Nephron (organoid): ENCODE measurements around the gene INO80D.

Experiments
- H3K27ac Mint-ChIP-seq, 3 experiments: 2 replicates each; pipeline ENCODE4 v1.8.0; 2020; ENCODE audit warnings: mixed read lengths in 3 of 3, mild to moderate bottlenecking in 2 of 3, moderate library complexity in 1 of 3
- H3K27me3 Mint-ChIP-seq: 2 replicates; pipeline ENCODE4 v1.8.0; 2021; ENCODE audit warnings: low read depth, mild to moderate bottlenecking, moderate library complexity, mixed read lengths
- H3K36me3 Mint-ChIP-seq: 2 replicates; pipeline ENCODE4 v1.8.0; 2020; ENCODE audit warnings: low read depth, mixed read lengths
- H3K4me1 Mint-ChIP-seq: 2 replicates; pipeline ENCODE4 v1.8.0; 2020; ENCODE audit warnings: mixed read lengths
- H3K4me3 Mint-ChIP-seq, 3 experiments: 2 replicates each; pipeline ENCODE4 v1.8.0; 2020; ENCODE audit warnings: mild to moderate bottlenecking in 3 of 3, mixed read lengths in 3 of 3, moderate library complexity in 2 of 3
- H3K9me3 Mint-ChIP-seq: 2 replicates; pipeline ENCODE4 v1.8.0; 2020; ENCODE audit warnings: mixed read lengths
- CTCF ChIP-seq, 3 experiments: fragments of 200-600 bp; sonication (generic); IDR thresholded peaks; one replicate each; pipeline ENCODE4 v1.5.0; 2021; ENCODE audit warnings: antibody characterized with exemption in 3 of 3; ENCODE audit not compliant: unreplicated experiment in 3 of 3

The INO80D gene

GRCh38 chr2:206098471-206098870 is 12.5 kb upstream of the INO80D start:
- no peak for TF ChIP-seq CTCF (IDR thresholded peaks at IDR 0.05; ENCODE audit: unreplicated experiment in 3 of 3)
- H3K9me3 Mint-ChIP-seq = no peaks in the 10 kb centered on the region
- H3K4me1 Mint-ChIP-seq = peaks cover 13% of the 10 kb centered on the region

GRCh38 chr2:206096876-206097275 is 10.9 kb upstream of the INO80D start:
- Mint-ChIP-seq H3K4me3 (no peak overlapping the region), H3K36me3 (peaks cover 10% of the 10 kb centered on the region), H3K27me3 (no peaks in the 10 kb centered on the region), H3K27ac (no peak overlapping the region), H3K9me3 (no peaks in the 10 kb centered on the region), H3K4me1 (peaks cover 17% of the 10 kb centered on the region)
- TF ChIP-seq CTCF (IDR thresholded peaks at IDR 0.05; ENCODE audit: unreplicated experiment in 3 of 3) = no peak

More at GRCh38 chr2:206098471-206098870, 12.5 kb upstream of the INO80D start:
- Mint-ChIP-seq H3K4me3 (no peak overlapping the region), H3K36me3 (peaks cover 5% of the 10 kb centered on the region), H3K27ac (no peak overlapping the region), H3K27me3 (no peaks in the 10 kb centered on the region)

GRCh38 chr2:206095536-206096332 is 9.8 kb upstream of the INO80D start:
- Mint-ChIP-seq H3K4me3 (no peak overlapping the region), H3K27ac (peak overlapping the region in 1 of 3 experiments; percentile 49), H3K9me3 (no peaks in the 10 kb centered on the region), H3K4me1 (peaks cover 17% of the 10 kb centered on the region), H3K36me3 (peaks cover 5% of the 10 kb centered on the region), H3K27me3 (no peaks in the 10 kb centered on the region)
- TF ChIP-seq CTCF (IDR thresholded peaks at IDR 0.05; ENCODE audit: unreplicated experiment in 3 of 3) = no peak

GRCh38 chr2:206092297-206092696 is 6.3 kb upstream of the INO80D start:
- no peak for TF ChIP-seq CTCF (IDR thresholded peaks at IDR 0.05; ENCODE audit: unreplicated experiment in 3 of 3)
- H3K36me3 Mint-ChIP-seq = peaks cover 12% of the 10 kb centered on the region
- H3K4me3 Mint-ChIP-seq = no peak overlapping the region
- no peaks in the 10 kb centered on the region for H3K27me3 Mint-ChIP-seq
- H3K27ac Mint-ChIP-seq = peak overlapping the region; percentile 14 to 25 (median 15)
- H3K9me3 Mint-ChIP-seq = no peaks in the 10 kb centered on the region
- peaks cover 17% of the 10 kb centered on the region for H3K4me1 Mint-ChIP-seq

GRCh38 chr2:206088248-206088647 is 2.3 kb upstream of the INO80D start:
- H3K27ac Mint-ChIP-seq = peak overlapping the region in 1 of 3 experiments; percentile 37
- H3K36me3 Mint-ChIP-seq = peaks cover 10% of the 10 kb centered on the region
- H3K4me1 Mint-ChIP-seq = peaks cover 25% of the 10 kb centered on the region
- TF ChIP-seq CTCF (IDR thresholded peaks at IDR 0.05; ENCODE audit: unreplicated experiment in 3 of 3) = no peak
- peak overlapping the region; percentile 53 to 63 (median 61) for H3K4me3 Mint-ChIP-seq
- H3K27me3 Mint-ChIP-seq = no peaks in the 10 kb centered on the region
- no peaks in the 10 kb centered on the region for H3K9me3 Mint-ChIP-seq
